Prostate gland (tissue), 2 donors: ENCODE measurements around the gene DECR2. TPM values are rescaled to one million over a fixed set of nuclear protein-coding genes. Genes with fewer than 3 reads are reported as not detected.

Experiments
- DNase-seq: peaks from one replicate; pipeline ENCODE4 v3.0.0-alpha.2; 2019; ENCODE audit warnings: low spot score
- H3K27ac ChIP-seq, 2 donors: fragments of 200-600 bp; sonication (generic); 2 replicates each; pipeline ENCODE4 v1.5.1; 2017 to 2019
- H3K27me3 ChIP-seq: fragments of 200-600 bp; sonication (generic); replicated peaks from 2 replicates; pipeline ENCODE4 v1.5.1; 2019; ENCODE audit not compliant: insufficient read depth
- H3K36me3 ChIP-seq, 2 donors: fragments of 200-600 bp; sonication (generic); 1 replicate in 1 of 2; 2 replicates in 1 of 2; pipeline versions ENCODE4 v1.5.1 to v1.8.1; 2017 to 2019
- H3K4me1 ChIP-seq: fragments of 200-600 bp; sonication (generic); replicated peaks from 2 replicates; pipeline ENCODE4 v1.5.1; 2019
- H3K4me3 ChIP-seq, 2 donors: fragments of 200-600 bp; sonication (generic); 2 replicates each; pipeline ENCODE4 v1.5.1; 2017 to 2019
- H3K9me3 ChIP-seq: fragments of 200-600 bp; sonication (generic); 2 replicates; pipeline ENCODE4 v1.5.1; 2017
- POLR2A ChIP-seq: fragments of 450-650 bp; IDR thresholded peaks from one replicate; pipeline ENCODE4 v1.6.1; 2016; ENCODE audit warnings: antibody characterized with exemption, mild to moderate bottlenecking
- POLR2AphosphoS5 ChIP-seq: sonication (generic); formaldehyde crosslinking; IDR thresholded peaks from one replicate; pipeline ENCODE4 v1.6.1; 2017; ENCODE audit warnings: antibody characterized with exemption
- WGBS: methylation state at CpG from one replicate; pipeline ENCODE4 v1.1.5; 2018; 5-methylcytosine and 5-hydroxymethylcytosine counted together
- intact Hi-C: fragments of 100-400 bp; cut with DNase I; formaldehyde crosslinking; loops from one replicate; pipeline ENCODE4 v1.14.2; 2022
- total RNA-seq, 2 donors: library from RNA; depleted of rRNA; stranded (reverse); fragments of >200 nt; gene quantifications; one replicate each; pipeline ENCODE4 v1.1.0, GENCODE V29; 2016
- TF ChIP-seq, protein P1 (sequence below), 4 experiments: fragments of 200-600 bp in 2 of 4; fragments of 450-650 bp in 2 of 4; sonication (generic) in 2 of 4; IDR thresholded peaks; 1 replicate in 3 of 4; 2 replicates in 1 of 4; pipeline ENCODE4 v1.5.1; 2016 to 2019; ENCODE audit warnings: antibody characterized with exemption in 4 of 4, mild to moderate bottlenecking in 2 of 4, moderate library complexity in 2 of 4

The DECR2 gene
- total RNA-seq, 2 donors from 2014 or later: 23.7 to 38.5 TPM

DNA sequence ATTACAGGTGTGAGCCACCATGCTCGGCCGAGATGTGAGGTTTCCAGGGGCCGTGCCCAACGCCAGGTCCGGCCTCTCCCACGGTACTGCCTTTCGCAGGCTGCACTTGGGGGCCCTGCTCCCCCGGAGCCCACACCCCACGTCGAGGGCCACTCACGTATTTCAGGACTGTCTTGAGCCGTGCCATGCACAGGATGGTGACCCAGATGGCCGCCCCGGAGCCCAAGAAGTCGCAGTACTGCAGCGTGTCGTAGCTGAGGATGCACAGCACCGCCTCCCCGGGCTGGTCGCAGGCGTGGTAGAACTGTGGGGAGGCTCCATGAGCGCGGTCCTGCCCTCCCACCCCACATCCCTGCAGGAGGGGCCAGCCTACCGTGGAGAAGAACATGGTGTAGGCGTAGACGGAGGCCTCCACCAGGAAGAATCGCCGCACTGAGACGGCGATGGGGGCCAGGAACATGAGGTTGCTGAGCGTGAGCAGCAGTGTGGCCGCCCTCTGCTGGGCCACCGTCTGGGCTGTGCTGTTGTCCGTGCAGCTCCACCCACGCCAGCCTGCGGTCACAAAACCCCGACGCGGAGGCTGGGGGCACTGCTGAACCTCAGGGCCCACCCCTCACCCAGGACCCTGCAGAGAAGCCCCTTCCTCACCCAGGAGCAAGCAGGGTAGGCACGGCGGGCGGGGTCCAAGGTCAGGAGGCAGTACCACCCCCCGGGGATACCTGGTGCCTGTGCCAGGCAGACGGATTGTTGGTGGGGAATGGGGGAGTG, 27.7 kb upstream of the DECR2 start:
- peaks cover 6 to 17% of the 10 kb centered on the region in 2 donors for H3K36me3 ChIP-seq
- H3K27ac ChIP-seq: no peak overlapping the region
- H3K4me1 ChIP-seq: peaks cover 7% of the 10 kb centered on the region
- H3K4me3 ChIP-seq: no peak overlapping the region
- no peaks in the 10 kb centered on the region for H3K27me3 ChIP-seq
- intact Hi-C loops: no loop called here
- DNase-seq: no peak
- no peaks in the 10 kb centered on the region for H3K9me3 ChIP-seq
- WGBS: 92% methylated on average over 39 of the region's 44 CpGs
- TF ChIP-seq POLR2AphosphoS5 (no peak), POLR2A (no peak)
- TF ChIP-seq, protein P1, sequence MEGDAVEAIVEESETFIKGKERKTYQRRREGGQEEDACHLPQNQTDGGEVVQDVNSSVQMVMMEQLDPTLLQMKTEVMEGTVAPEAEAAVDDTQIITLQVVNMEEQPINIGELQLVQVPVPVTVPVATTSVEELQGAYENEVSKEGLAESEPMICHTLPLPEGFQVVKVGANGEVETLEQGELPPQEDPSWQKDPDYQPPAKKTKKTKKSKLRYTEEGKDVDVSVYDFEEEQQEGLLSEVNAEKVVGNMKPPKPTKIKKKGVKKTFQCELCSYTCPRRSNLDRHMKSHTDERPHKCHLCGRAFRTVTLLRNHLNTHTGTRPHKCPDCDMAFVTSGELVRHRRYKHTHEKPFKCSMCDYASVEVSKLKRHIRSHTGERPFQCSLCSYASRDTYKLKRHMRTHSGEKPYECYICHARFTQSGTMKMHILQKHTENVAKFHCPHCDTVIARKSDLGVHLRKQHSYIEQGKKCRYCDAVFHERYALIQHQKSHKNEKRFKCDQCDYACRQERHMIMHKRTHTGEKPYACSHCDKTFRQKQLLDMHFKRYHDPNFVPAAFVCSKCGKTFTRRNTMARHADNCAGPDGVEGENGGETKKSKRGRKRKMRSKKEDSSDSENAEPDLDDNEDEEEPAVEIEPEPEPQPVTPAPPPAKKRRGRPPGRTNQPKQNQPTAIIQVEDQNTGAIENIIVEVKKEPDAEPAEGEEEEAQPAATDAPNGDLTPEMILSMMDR (IDR thresholded peaks at IDR 0.05): no peak

DNA sequence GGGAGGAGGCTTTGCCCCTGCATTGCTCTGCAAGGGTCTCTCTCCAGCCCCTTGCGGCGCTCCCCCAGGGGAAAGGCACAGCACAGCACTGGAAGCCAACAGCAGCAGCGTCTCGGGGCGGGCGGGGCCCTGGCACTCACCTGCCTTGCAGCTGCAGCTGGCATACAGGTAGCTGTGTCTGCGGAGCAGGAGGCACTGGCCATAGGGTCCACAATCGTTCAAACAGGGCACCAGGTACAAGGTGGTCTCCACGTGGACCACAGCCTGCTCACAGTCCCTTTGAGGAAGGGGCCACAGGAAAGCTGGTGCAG, 27.1 kb upstream of the DECR2 start:
- TF ChIP-seq POLR2AphosphoS5 (no peak), POLR2A (no peak)
- TF ChIP-seq, protein P1 (IDR thresholded peaks at IDR 0.05): no peak
- intact Hi-C loops: no loop called here
- WGBS: no CpG with 5 or more reads among the region's 9 CpGs
- DNase-seq: no peak
- H3K27ac ChIP-seq: no peak overlapping the region
- H3K4me1 ChIP-seq: peaks cover 7% of the 10 kb centered on the region
- H3K36me3 ChIP-seq: peaks cover 6 to 16% of the 10 kb centered on the region in 2 donors
- H3K9me3 ChIP-seq: no peaks in the 10 kb centered on the region
- H3K4me3 ChIP-seq: no peak overlapping the region
- no peaks in the 10 kb centered on the region for H3K27me3 ChIP-seq

DNA sequence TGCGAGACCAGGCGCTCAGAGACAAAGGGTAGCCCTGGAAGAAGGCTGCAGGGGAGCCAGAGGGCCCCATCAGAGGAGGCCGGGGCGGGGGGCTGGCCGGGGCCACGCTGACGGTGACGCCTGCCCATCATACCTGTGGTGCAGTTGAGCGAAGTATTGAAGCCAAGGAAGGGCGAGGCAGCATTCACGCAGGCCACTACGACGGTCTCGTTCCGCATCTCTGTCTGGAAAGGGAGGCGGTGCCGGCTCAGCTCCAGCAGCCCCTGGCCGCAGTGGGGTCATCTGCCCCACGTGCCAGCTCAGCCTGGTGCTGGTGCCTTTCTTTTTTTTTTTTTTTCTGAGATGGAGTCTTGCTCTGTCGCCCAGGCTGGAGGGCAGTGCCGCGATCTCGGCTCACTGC, 26.5 kb upstream of the DECR2 start:
- TF ChIP-seq POLR2A (no peak), POLR2AphosphoS5 (no peak)
- TF ChIP-seq, protein P1 (IDR thresholded peaks at IDR 0.05): no peak
- Histone ChIP-seq H3K9me3 (no peaks in the 10 kb centered on the region), H3K27ac (no peak overlapping the region), H3K36me3 (peaks cover 6 to 16% of the 10 kb centered on the region in 2 donors), H3K4me3 (no peak overlapping the region), H3K27me3 (no peaks in the 10 kb centered on the region), H3K4me1 (peaks cover 7% of the 10 kb centered on the region)
- WGBS: 96% methylated on average over 23 of the region's 23 CpGs
- intact Hi-C loops: no loop called here
- no peak for DNase-seq

DNA sequence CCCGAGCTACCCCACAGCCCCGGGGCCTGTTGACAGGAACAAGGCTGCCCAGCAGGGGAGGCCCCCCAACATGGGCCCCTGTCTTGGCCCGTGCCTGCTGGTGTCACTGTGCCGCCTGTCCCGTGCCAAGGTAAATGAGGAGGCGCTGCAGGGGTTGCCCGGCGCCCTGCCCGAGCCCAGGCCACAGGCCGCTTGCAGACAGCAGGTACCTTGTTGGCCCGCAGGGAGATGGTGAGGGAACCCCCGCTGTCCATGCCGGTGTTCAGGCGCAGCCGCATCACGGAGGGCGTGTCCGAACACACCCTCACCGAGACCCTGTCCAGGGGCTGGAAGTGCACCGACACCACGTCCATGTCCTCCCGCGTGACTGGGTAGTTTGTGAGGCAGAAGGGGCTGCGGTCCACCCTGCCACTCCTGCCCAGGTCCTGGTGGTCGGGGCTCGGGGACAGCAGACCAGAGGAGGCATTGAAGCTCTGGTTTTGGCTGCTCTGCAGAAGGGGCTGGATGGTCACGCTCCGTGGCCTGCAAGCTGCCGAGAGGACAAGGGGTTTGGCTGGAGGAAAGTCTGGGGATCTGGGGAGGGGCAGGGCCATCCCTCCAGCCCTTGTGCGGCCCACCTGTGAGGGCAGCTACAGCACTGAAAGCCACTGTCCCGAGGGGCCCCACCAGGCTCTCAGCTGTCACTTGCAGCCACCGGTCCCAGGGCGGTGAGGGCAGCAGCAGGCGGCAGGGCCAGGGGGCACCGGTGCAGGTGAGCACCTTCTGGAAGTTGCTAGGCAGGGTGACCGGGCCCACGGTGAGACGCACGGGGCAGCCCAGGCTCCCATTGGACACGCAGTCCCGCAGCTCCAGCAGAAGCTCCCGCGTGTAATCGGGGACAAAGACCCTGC, 25.5 kb upstream of the DECR2 start:
- TF ChIP-seq POLR2AphosphoS5 (no peak), POLR2A (no peak)
- TF ChIP-seq, protein P1 (IDR thresholded peaks at IDR 0.05): no peak
- no peaks in the 10 kb centered on the region for H3K9me3 ChIP-seq
- WGBS: 93% methylated on average over 37 of the region's 44 CpGs
- no peak overlapping the region for H3K27ac ChIP-seq
- H3K4me3 ChIP-seq: no peak overlapping the region
- DNase-seq: no peak
- H3K27me3 ChIP-seq: no peaks in the 10 kb centered on the region
- intact Hi-C loops: no loop called here
- H3K4me1 ChIP-seq: peaks cover 14% of the 10 kb centered on the region
- peaks cover 6 to 16% of the 10 kb centered on the region in 2 donors for H3K36me3 ChIP-seq
